Measurements from ENCODE around the gene RPS19BP1. TPM values are rescaled to one million over a fixed set of nuclear protein-coding genes. Genes with fewer than 3 reads are reported as not detected.

RPS19BP1 gene
- total RNA-seq, 2 experiments from 2014 or later: 64.8 to 81.6 TPM

- DNase-seq (no peak), ATAC-seq (no peak)
- Mint-ChIP-seq H3K9me3 (ENCODE audit: low read depth) (no peaks in the 10 kb centered on the region), H3K4me3 (no peak overlapping the region), H3K27me3 (peaks cover 6% of the 10 kb centered on the region), H3K27ac (no peak overlapping the region), H3K4me1 (peaks cover 12% of the 10 kb centered on the region), H3K36me3 (no peaks in the 10 kb centered on the region)
- CTCF ChIA-PET: interaction anchor here (1.0 kb wide), 1 partner anchor 10 kb away, joined by 3 read pairs; no protein-coding TSS in a partner anchor
These were observed 45.4 kb downstream of the RPS19BP1 start for GRCh38 chr22:39486951-39487825.

- no peaks in the 10 kb centered on the region for H3K9me3 Mint-ChIP-seq (ENCODE audit: low read depth)
- H3K27me3 Mint-ChIP-seq: peaks cover 6% of the 10 kb centered on the region
- CTCF ChIA-PET: interaction anchor here (1.3 to 3.4 kb wide), 5 partner anchors 11 to 119 kb away, joined by 3 to 12 read pairs (median 5); no protein-coding TSS in a partner anchor
- ATAC-seq: no peak
- no peak overlapping the region for H3K4me3 Mint-ChIP-seq
- H3K4me1 Mint-ChIP-seq: no peaks in the 10 kb centered on the region
- H3K27ac Mint-ChIP-seq: no peak overlapping the region
- no peaks in the 10 kb centered on the region for H3K36me3 Mint-ChIP-seq
- DNase-seq: no peak
These were observed 49.8 kb downstream of the RPS19BP1 start for GRCh38 chr22:39482768-39483167.

- no peak for DNase-seq
- Mint-ChIP-seq H3K4me1 (no peaks in the 10 kb centered on the region), H3K4me3 (no peak overlapping the region), H3K27ac (no peak overlapping the region), H3K27me3 (peaks cover 6% of the 10 kb centered on the region), H3K9me3 (ENCODE audit: low read depth) (no peaks in the 10 kb centered on the region), H3K36me3 (no peaks in the 10 kb centered on the region)
- CTCF ChIA-PET: interaction anchor here (0.7 to 3.4 kb wide), 6 partner anchors 15 to 121 kb away, joined by 3 to 12 read pairs (median 3); partner anchors contain the start of gene ATF4
- ATAC-seq: no peak
These were observed 51.0 kb downstream of the RPS19BP1 start for GRCh38 chr22:39481595-39481994.

GRCh38 chr22:39481054-39481453 is 51.5 kb downstream of the RPS19BP1 start:
- CTCF ChIA-PET: interaction anchor here (1.2 to 1.6 kb wide), 3 partner anchors 33 to 49 kb away, joined by 3 to 4 read pairs (median 3); no protein-coding TSS in a partner anchor
- Mint-ChIP-seq H3K36me3 (no peaks in the 10 kb centered on the region), H3K9me3 (ENCODE audit: low read depth) (no peaks in the 10 kb centered on the region), H3K4me1 (no peaks in the 10 kb centered on the region), H3K27ac (no peak overlapping the region), H3K27me3 (peaks cover 6% of the 10 kb centered on the region), H3K4me3 (no peak overlapping the region)
- DNase-seq (no peak), ATAC-seq (no peak)

- CTCF ChIA-PET: interaction anchor here (1.3 to 1.4 kb wide), 3 partner anchors 43 to 81 kb away, joined by 3 to 5 read pairs (median 3); partner anchors contain the start of gene TAB1
- Mint-ChIP-seq H3K36me3 (no peaks in the 10 kb centered on the region), H3K4me1 (no peaks in the 10 kb centered on the region), H3K4me3 (no peak overlapping the region), H3K27ac (no peak overlapping the region), H3K9me3 (ENCODE audit: low read depth) (no peaks in the 10 kb centered on the region), H3K27me3 (peaks cover 6% of the 10 kb centered on the region)
- DNase-seq (no peak), ATAC-seq (no peak)
These were observed 52.0 kb downstream of the RPS19BP1 start for GRCh38 chr22:39480557-39480956.

- Mint-ChIP-seq H3K9me3 (ENCODE audit: low read depth) (no peaks in the 10 kb centered on the region), H3K4me3 (no peak overlapping the region), H3K27ac (no peak overlapping the region), H3K27me3 (peaks cover 6% of the 10 kb centered on the region), H3K36me3 (no peaks in the 10 kb centered on the region), H3K4me1 (no peaks in the 10 kb centered on the region)
- CTCF ChIA-PET: interaction anchor here (1.2 to 1.4 kb wide), 3 partner anchors 41 to 80 kb away, joined by 3 to 5 read pairs (median 3); partner anchors contain the start of gene TAB1
- ATAC-seq (no peak), DNase-seq (no peak)
These were observed 53.3 kb downstream of the RPS19BP1 start for GRCh38 chr22:39479254-39479653.

Other genes with a start within 250 kb of the RPS19BP1 start
- 1,000 to 10,000 TPM; 1,571 to 1,769 TPM for gene RPL3, start 213.1 kb downstream of the RPS19BP1 start, total RNA-seq
- gene SYNGR1, start 182.8 kb downstream of the RPS19BP1 start, total RNA-seq: 10 to 100 TPM in 1 of 2 experiments, 1 to 10 TPM in 1; 4.2 to 16.0 TPM
- 10 to 100 TPM; 27.7 to 35.2 TPM for gene TAB1, start 133.0 kb downstream of the RPS19BP1 start, total RNA-seq
- 1 to 10 TPM in 1 of 2 experiments, under 1 TPM in 1; 0.96 to 3.6 TPM for gene MGAT3, start 75.7 kb downstream of the RPS19BP1 start, total RNA-seq
- 10 to 100 TPM; 40.6 to 45.7 TPM for gene MIEF1, start 30.5 kb downstream of the RPS19BP1 start, total RNA-seq
- gene ATF4, start 12.2 kb downstream of the RPS19BP1 start, total RNA-seq: 100 to 1,000 TPM; 365 to 501 TPM
- gene CACNA1I, start 38.0 kb upstream of the RPS19BP1 start, total RNA-seq: 1 to 10 TPM in 1 of 2 experiments, under 1 TPM in 1; 0.30 to 1.8 TPM